Middle frontal gyrus (tissue), 1 donor: Measurements from ENCODE around the gene PTEN.
"Not testable (repeated sequence)": the region's sequence is repeated elsewhere in the genome, so short reads cannot be mapped to it uniquely, and the experiment has no call there.

ENCODE experiments used
- DNase-seq: peaks from one replicate; pipeline ENCODE4 v3.0.0-alpha.2; 2015; ENCODE audit warnings: low spot score; ENCODE audit errors: extremely low spot score

Gene PTEN

DNA sequence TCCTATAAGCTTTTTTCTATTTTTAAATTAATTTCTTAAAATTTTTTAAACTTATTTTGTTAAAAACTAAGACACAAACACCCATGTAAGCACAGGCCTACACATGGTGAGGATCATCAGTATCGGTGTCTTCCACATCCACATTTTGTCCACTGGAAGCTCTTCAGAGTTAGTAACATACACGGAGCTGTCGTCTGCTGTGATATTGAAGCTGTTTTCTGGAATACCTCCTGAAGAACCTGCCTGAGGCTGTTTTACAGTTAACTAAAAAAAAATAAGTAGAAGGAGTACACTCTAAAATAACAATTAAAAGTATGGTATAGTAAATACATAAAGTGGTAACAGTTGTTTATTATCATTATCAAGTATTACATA is 17.8 kb upstream of the PTEN start:
- DNase-seq, result no peak

DNA sequence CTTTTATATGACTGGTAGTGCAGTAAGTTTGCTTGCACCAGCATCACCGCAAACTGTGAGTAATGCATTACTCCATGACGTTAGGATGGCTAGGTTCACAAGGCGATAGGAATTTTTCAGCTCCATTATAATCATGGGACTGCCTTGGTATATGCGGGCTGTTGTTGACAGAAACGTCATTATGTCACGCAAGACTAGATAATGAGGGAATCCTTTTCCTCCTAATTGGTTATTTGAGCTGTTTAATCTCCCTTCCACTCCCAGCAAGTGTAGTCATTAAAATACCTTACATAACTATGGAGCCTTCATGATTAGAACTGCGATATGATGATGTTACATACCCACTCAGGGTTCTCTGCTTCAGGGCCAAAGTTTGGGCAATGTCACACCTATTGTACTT is 17.4 kb upstream of the PTEN start:
- DNase-seq, result no peak

DNA sequence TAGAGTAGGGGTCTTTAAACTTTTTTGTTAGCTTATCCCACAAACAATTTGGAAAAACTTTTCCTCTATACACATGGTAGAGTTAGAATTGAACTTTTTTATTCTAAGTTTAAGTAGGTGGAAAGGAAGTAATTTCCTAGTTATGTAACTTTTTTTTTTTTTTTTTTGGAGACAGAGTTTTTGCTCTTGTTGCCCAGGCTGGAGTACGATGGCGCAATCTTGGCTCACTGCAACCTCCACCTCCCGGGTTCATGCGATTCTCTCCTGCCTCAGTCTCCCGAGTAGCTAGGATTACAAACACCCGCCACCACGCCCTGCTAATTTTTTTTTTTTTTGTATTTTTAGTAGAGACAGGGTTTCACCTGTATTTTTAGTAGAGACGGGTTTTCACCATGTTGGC is 16.7 kb upstream of the PTEN start:
- DNase-seq, result not testable (repeated sequence)

DNA sequence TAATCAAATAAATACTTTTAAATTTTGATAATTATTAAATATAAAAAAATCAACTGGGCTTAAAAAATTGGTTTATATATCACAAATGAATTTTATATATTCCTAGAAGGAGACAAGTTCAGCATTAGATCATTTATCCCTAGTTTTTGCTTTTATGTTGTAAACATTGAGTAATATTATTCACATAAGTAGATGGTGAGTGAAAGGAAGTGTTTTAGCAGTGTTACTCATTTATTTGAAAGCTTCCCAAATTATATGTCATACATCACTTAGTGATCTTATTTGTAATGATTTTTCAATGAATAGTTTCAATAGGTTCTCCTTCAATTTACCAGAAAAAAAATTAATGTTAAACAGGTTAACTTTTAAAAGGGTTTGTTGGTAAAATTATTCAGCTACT is 15.9 kb upstream of the PTEN start:
- no peak for DNase-seq

DNA sequence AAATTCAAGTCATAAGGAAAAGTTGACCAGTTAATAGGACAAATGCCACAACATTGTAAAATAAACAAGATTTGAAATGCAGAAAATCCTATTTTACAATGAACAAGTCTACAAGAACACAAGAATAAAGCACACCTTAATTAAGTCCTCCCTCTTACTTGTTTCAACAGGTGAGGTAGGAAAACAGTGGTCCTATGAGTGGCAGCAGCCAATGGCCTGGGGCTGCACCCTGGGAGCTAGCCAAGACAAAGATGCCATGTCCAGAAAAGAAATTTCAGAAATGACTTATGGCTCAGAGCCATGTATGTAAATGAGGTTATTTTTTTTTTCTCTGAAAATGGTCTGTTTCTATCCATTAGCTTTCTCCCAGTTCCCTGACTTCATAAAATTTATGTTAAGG is 14.4 kb upstream of the PTEN start:
- no peak for DNase-seq

DNA sequence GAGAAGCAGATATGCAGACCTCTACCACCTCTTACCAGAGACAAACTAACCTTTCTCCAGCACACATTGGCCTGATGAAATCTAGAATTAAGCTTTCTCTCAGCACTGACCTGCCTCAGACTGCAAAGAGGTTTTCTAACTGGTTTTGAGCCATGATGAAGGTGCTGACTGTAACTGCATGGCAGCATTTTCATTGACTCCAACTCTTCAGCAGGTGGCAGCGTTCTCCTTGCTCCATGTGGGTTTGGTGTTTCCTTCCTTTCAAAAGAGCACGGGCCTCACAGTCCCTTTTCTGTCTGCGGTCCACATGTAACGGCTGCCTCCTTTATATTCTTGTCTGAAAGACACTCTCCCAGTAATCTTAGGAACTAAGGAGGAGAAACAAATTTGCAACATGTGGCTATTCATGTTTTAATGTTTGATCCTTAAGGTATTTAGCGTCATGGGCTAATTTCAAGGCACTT is 12.7 kb upstream of the PTEN start:
- no peak for DNase-seq

DNA sequence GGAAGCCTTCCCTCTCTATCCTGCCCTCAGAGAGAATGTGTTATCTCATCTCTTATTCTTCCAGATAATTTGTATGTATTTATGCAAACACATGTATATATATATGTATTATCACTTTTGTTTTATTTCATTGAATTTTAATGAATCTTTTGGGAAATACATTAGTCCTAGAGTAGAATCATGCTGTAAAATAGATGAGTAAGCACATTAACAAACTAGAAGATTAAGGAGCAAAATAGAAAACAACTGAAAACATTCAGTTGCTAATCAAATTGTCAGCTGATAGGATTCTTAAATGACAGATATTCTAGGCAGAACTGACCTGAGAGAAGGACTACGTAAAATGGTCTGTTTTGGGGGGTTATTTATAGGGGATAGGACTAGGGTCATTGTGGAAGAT is 11.3 kb upstream of the PTEN start:
- DNase-seq, result no peak

DNA sequence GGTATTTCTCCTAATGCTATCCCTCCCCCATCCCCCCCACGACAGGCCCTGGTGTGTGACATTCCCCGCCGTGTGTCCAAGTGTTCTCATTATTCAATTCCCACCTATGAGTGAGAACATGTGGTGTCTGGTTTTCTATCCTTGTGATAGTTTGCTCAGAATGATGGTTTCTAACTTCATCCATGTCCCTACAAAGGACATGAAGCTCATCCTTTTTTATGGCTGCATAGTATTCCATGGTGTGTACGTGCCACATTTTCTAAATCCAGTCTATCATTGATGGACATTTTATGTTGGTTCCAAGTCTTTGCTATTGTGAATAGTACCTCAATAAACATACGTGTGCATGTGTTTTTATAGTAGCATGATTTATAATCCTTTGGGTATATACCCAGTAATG is 8.2 kb upstream of the PTEN start:
- not testable (repeated sequence) for DNase-seq

DNA sequence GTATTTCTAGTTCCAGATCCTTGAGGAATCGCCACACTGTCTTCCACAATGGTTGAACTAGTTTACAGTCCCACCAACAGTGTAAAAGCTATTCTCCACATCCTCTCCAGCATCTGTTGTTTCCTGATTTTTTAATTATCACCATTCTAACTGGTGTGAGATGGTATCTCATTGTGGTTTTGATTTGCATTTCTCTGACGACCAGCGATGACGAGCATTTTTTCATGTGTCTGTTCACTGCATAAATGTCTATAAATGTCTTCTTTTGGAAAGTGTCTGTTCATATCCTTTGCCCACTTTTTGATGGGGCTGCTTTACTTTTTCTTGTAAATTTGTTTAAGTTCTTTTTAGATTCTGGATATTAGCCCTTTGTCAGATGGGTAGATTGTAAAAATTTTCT is 7.8 kb upstream of the PTEN start:
- not testable (repeated sequence) for DNase-seq

DNA sequence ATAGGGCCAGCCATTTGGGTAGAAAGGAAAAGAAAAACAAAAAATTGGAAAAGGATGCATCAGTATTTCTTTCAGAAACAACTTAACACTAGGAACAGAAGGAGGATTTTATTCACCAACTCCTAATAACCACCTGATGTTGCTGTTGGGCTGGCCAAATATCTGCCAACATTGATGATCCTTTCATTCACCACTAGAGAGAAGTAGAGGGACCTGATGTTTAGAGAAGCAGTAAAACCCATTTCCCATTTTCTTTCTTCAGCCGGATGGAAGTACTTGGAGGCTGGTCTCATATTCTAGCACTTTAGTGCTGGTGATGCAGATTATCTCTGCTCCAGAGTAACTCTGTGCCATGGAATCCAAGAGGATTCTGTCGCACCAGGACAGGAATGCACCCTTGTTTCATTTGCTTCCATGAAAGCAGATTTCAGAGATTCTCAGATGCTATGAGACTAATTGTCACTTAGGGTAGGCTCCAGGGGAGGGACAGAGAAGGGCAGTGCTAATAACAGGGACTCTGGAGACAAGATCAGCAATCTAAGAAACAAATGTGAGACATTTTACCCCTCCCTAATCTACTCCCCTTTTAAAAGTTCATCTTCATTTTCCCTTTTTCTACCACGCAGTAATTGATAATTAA is 3.1 kb upstream of the PTEN start:
- DNase-seq, result no peak

DNA sequence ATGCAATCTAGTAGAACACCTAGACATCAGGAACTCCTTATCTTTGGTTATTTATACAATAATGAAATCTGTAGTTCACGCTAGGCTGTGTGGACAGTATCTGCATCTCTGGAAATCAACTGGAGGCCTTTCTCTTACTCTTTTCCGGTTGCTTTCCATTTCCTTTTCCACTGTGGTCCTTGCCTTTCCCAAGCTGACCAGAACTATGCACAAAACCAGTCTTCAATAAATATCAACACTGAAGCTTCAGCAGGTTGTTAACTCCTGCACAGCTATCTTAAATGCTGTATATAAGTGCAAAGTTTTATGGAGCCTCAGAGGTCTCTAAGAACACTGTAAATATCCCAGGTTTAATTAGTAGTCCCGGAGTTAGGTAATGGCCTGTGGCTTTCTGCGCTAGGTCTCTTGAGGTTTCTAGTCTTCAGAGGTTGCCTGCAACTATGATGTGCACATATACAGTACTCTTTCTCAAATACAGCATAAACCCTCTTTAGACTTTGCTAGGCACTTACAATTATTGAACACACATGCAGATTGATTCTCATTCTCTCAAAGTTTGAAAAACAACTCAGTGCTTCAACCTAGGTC is 2.5 kb upstream of the PTEN start:
- no peak for DNase-seq

DNA sequence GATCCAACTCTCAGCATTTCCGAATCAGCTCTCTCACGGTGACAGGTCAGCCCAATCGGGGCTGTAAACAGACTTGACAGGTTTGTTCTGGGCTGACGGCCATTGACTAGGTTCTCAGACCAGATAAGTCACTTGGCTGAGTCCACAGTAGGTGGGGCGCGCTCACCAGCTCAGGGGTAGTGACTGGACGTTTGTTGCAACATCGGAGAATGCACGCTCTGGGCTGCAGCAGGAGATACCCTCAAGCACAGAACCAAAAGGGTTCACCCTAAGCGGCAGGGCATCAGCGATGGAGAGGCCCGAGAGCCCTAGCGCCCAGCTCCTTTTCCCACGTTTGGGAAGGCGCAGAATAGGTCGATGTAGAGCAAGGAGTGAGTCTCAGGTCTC is 1.9 kb upstream of the PTEN start:
- DNase-seq, result no peak

DNA sequence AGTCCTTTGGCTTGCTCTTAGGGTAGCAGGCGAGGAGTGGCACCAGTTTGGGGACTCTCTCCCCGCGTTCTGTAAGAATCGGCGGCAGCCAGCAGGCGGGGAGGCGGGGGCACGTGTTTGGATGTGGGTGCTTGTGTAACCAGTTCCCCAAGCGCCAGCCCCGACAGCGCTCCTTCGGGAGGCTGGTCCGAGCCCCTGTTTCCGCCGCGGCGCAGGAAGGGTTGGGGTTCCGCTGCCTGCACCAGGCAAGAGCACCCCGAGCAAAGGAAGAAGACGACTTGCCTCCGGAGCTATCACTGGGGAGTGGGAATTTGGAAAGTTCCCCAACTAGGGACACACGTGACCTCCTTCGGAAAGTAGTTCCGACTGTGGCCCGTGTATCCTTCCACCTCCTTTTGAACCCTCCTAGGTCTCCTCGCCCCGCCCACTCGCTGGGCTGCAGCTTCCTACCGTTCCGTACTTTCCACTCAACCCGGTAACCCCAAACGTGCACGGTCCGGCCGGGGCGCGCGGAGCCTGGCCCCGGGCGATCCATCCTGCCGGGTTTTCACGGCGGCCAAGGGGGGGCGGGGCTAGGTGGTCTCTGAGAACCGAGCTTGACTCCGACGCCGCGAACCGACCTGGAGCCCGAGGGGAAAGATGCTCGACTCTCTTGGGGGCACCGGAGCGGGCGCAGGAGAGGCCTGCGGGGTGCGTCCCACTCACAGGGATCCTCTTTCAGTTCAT is 1.3 kb upstream of the PTEN start:
- peak; percentile 80 for DNase-seq

DNA sequence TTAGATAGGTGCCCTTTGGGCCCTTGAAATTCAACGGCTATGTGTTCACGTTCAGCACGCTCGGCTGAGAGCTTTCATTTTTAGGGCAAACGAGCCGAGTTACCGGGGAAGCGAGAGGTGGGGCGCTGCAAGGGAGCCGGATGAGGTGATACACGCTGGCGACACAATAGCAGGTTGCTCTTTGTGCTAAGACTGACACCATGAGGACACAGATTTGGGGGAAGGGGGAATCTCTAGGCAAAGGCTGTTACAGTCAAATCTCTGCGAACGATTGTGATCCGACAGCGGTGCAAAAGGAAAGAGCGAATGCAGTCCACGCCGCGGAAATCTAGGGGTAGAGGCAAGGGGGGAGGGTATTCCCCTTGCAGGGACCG is 759 bp upstream of the PTEN start:
- no peak for DNase-seq

DNA sequence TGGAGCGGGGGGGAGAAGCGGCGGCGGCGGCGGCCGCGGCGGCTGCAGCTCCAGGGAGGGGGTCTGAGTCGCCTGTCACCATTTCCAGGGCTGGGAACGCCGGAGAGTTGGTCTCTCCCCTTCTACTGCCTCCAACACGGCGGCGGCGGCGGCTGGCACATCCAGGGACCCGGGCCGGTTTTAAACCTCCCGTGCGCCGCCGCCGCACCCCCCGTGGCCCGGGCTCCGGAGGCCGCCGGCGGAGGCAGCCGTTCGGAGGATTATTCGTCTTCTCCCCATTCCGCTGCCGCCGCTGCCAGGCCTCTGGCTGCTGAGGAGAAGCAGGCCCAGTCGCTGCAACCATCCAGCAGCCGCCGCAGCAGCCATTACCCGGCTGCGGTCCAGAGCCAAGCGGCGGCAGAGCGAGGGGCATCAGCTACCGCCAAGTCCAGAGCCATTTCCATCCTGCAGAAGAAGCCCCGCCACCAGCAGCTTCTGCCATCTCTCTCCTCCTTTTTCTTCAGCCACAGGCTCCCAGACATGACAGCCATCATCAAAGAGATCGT is 598 bp downstream of the PTEN start:
- not testable (repeated sequence) for DNase-seq

DNA sequence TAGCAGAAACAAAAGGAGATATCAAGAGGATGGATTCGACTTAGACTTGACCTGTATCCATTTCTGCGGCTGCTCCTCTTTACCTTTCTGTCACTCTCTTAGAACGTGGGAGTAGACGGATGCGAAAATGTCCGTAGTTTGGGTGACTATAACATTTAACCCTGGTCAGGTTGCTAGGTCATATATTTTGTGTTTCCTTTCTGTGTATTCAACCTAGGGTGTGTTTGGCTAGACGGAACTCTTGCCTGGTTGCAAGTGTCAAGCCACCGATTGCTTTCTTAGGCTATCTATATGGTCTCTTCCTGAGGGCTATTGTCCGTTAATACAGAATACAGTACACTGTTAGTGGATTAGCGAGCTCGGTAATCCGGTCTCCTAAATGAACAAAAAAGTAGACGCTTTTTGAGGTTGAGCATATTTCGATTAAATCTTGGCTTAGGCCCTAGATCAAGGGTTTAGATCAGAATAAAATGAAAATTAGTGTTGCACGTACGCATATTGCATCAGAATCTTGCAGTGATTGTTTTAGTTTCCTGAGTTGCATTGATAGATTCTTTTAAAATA is 1.2 kb downstream of the PTEN start:
- DNase-seq, result no peak

DNA sequence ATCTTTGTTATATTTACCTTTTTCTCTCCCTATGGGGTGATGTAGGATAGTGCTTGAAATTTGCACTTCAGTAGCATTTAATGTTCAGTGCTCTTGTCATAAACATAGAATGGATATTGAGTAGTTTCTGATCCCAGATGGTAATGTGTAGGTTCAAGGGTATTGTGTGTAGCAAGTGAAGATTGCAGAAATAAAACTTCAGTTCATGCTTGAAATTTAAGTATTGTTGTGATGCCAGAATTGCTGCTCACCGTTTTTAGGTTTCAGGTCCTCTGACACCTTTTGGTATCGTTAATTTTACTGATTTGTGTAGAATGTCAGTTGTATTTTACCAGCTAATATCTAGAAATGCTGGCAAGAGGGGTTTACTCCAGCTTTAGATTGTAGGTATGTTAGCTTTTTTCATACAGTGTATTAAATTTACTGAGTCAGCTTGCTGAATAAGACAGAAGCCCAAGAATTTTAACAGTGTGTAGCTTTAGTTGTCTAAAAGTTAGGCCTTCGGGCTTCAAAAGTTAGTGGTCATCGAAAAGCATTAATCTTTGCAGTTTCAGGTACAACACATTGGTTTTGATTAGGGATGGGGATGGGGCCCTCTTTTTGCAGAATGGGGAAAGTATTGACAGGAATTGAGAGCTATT is 1.9 kb downstream of the PTEN start:
- no peak for DNase-seq

DNA sequence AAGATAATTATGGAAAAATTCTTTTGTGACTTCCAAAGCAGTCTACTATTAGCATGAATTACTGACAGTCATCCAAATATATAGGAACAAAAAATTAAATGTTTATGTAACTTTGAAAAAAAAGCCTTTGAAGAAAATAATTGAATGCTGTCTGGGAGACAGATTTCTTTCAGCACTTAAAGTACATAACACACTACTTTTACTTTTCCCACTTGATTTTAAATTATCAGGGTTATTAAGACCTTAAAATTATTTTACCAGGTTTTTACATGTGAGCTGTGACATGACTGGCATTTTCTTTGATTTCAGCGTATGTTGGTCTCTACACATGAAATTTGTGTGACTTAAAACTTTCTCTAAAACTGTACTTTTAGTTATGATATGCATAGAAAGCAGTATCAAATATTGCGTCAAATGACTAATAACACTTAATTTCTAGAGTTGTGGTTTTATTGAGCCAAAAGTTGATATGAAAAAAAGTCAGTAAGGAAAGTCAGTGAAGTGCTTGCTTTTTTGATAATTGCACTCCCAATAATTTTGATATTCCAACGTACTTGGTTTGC is 3.1 kb downstream of the PTEN start:
- no peak for DNase-seq

DNA sequence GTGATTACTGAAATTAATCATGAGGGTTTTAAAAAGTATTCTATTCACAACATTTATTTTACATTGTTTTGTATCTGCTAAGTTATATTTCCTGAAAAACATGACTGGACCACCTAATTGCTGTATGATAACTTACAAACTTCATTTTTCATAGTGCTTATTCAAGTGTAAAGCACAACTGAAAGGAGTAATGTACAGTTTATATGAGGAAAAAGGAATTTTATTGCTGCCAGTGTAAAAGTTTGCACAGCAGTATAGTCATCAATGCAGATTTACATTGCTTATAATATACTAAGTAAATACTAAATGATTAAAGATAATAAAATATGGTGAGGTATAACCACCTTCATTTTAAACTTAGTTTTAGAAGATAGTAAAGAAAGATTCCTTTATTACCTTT is 4.0 kb downstream of the PTEN start:
- DNase-seq, result no peak

DNA sequence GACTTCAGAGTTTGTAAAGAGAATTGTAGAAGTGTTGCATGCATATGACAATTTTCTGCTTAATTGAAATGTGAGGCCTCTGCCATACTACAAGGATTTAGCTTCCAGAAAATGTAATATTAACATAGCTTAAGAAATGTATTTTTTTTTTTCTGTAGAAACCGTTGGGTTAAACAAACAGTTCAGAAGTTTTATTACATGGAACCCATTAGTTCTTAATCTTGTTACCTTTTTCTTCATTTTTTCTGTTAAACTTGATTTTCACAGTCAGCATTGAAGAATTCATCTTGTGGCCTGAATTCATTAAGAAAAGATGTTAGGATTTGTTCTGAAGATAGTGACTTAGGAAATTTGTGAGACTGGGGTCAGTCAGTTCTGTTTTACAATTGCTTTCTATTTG is 4.9 kb downstream of the PTEN start:
- no peak for DNase-seq

DNA sequence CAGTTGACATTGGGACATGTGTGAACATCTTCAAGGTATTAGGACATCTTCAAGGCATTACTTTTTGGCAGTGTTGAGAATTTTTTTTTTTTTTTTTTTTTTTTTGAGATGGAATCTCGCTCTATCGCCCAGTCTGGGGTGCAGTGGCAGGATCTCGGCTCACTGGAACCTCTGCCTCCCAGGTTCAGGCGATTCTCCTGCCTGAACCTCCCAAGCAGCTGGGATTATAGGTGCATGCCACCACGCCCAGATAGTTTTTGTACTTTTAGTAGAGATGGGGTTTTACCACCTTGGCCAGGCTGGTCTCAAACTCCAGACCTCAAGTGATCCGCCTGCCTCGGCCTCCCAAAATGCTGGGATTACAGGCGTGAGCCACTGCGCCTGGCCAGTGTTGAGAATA is 5.7 kb downstream of the PTEN start:
- DNase-seq, result not testable (repeated sequence)
